HG03103 (cell line): ENCODE data around the gene CLMN.
"Not testable (repeated sequence)": the region's sequence is repeated elsewhere in the genome, so short reads cannot be mapped to it uniquely, and the experiment has no call there.

Experiments
- ATAC-seq: cut with Tn5 transposase; IDR thresholded peaks from one replicate; pipeline ENCODE4 v1.9.1; 2021; ENCODE audit warnings: low read depth; ENCODE audit not compliant: unreplicated experiment

Gene CLMN

GRCh38 chr14:95144849-95145248, 174.9 kb downstream of the CLMN start:
- ATAC-seq: no peak

GRCh38 chr14:95143808-95144620, 175.7 kb downstream of the CLMN start:
- ATAC-seq: peak; percentile 38

GRCh38 chr14:95142208-95142607, 177.5 kb downstream of the CLMN start:
- ATAC-seq: no peak

GRCh38 chr14:95141684-95142083, 178.0 kb downstream of the CLMN start:
- ATAC-seq: no peak

GRCh38 chr14:95140060-95140858, 179.4 kb downstream of the CLMN start:
- ATAC-seq: no peak

DNA sequence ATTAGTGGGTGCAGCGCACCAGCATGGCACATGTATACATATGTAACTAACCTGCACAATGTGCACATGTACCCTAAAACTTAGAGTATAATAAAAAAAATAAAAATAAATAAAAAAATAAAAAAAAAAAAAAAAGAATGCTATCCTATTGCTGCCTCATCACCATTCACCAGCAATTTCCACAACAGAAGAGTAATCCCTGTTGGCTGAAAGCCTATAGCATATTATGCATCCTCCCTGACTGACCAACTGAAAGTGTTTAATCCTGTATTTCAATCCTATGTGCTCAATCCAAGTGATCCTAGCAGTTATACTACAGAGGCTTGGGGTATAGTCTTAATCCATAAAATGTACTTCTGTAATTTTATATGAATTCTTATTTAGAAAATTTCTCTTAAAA, 180.8 kb downstream of the CLMN start:
- no peak for ATAC-seq

DNA sequence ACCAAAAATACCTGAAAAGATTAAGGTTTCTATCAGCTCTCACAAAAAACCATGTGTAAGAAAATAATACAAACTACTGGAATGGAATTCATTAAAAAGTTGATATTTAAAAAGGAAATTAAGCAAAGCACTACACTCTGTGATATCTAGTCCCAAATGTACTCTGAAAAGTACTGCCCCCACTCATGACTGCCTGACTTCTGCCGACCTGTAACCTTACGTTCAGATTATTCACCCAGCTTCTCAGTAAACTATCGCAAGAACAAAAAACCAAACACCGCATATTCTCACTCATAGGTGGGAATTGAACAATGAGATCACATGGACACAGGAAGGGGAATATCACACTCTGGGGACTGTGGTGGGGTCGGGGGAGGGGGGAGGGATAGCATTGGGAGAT, 181.3 kb downstream of the CLMN start:
- not testable (repeated sequence) for ATAC-seq

- ATAC-seq: no peak
These were observed 181.9 kb downstream of the CLMN start for GRCh38 chr14:95137804-95138167.

DNA sequence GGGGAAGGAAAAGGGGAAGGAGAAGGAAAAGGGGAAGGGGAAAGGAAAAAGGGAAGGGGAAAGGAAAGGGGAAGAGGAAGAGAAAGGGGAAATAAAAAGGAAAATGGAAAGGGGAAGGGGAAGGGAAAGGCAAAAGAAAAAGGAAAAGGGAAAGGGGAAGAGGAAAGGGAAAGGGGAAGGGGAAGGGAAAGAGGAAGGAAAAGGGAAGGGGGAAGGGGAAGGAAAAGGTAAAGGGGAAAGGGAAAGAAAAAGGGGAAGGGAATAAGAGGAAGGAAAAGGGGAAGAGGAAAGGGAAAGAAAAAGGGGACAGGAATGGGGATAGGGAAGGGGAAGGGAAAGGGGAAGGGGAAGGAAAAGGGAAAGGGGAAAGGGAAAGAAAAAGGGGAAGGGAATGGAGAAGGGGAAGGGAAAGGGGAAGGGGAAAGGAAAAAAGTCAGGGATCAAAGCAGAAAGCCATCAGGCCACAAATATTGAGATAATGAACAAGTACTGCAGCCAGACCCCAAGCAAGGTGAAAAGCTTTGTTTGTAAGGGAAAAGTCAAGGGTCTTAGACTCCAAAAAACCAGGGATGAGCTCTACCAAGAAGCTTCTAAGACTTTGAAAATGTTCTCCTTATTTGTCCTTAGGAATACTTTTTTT, 182.4 kb downstream of the CLMN start:
- no peak for ATAC-seq

GRCh38 chr14:95136631-95137030, 183.1 kb downstream of the CLMN start:
- no peak for ATAC-seq

DNA sequence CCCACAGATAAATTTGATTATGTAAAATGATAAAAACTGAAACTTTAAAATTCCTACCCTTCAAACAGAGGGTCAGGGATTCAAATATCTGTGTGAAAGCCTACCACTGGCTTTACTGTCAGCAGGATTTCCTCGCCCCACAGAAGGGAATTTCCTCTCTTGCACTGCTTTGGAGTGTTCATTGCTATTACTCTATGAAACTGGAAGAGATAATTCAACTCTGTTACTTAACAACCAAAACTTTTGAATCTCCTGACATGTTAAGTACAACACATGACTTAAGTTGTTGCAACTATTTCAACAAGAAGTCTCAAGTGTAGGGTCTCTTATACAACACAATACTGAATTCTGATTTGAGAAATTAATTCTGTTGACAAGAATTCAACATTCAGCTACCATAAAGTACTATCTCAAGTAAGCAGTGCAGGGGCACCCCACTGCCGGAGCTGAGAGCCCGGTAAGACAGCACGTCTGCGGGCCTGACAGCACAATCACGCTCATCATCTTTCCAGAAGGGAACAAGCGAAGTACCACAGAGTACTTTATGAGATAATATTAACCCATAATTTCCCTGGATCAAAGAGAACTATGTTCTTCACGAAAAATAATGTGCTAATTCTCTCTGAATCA, 185.3 kb downstream of the CLMN start:
- ATAC-seq: no peak

DNA sequence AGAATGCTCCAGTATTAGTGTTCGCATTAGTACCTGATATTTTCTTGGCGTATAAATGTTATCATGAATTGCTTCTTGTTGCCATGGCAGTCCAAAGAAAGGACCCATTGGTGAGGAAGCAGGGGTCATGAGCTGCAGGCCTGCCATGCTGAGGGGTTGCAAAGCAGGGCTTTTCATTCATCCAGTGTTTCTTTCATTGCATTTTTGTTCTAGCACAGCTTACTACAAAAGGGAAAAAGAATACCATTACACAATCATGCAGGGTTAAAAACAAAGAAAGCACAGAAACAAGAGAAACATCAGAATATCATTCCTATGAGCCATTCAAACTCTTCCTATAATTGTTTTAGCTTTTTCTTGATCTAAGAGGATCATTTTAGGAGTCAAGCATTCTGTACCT, 186.4 kb downstream of the CLMN start:
- no peak for ATAC-seq

- ATAC-seq: no peak
These were observed 186.9 kb downstream of the CLMN start for GRCh38 chr14:95132760-95133159.
